ENCODE data around the gene SMIM10. TPM values are rescaled to one million over a fixed set of nuclear protein-coding genes. Genes with fewer than 3 reads are reported as not detected.

The SMIM10 gene
- total RNA-seq, 1 experiment from 2014 or later = 2.4 TPM

Other genes with a start within 250 kb of the SMIM10 start
- 45.7 and 54.2 TPM in 2 replicates for gene PABIR2, start 193.8 kb upstream of the SMIM10 start, total RNA-seq (2022)
- 23.5 and 25.3 TPM in 2 replicates for gene MOSPD1, start 75.7 kb upstream of the SMIM10 start, total RNA-seq (2022)
- 6.5 and 7.1 TPM in 2 replicates for gene RTL8B, start 31.6 kb downstream of the SMIM10 start, total RNA-seq (2022)
- 50.0 and 51.6 TPM in 2 replicates for gene RTL8C, start 41.4 kb downstream of the SMIM10 start, total RNA-seq (2022)
- gene RTL8A, start 61.1 kb downstream of the SMIM10 start, total RNA-seq (2022) = 42.9 and 47.3 TPM in 2 replicates
- 1.5 and 2.0 TPM in 2 replicates for gene SMIM10L2B, start 107.7 kb downstream of the SMIM10 start, total RNA-seq (2022)
- not detected in 2 replicates for gene ETDB, start 129.5 kb downstream of the SMIM10 start, total RNA-seq (2022)
- gene CT55, start 180.4 kb downstream of the SMIM10 start, total RNA-seq (2022) = not detected in 2 replicates

Measured in Calu3 (cell line).